Left renal pelvis (tissue), 4 donors: Measurements from ENCODE around the gene CFLAR. TPM values are rescaled to one million over a fixed set of nuclear protein-coding genes. Genes with fewer than 3 reads are reported as not detected.
"Not testable (repeated sequence)": the region's sequence is repeated elsewhere in the genome, so short reads cannot be mapped to it uniquely, and the experiment has no call there.

ENCODE experiments used
- DNase-seq, 4 donors: peaks; one replicate each; pipeline ENCODE4 v3.0.0-alpha.2; 2013; ENCODE audit warnings: low read depth in 4 of 4, low spot score in 3 of 4
- polyA plus RNA-seq, 4 donors: library from polyadenylated mRNA; unstranded; fragments of 120-200 nt; gene quantifications; one replicate each; pipeline ENCODE4 v1.2.1, GENCODE V29; 2013; ENCODE audit not compliant: insufficient read length in 4 of 4

The CFLAR gene
- polyA plus RNA-seq, 4 donors, result 51.3 to 75.2 (median 58.6) TPM

DNA sequence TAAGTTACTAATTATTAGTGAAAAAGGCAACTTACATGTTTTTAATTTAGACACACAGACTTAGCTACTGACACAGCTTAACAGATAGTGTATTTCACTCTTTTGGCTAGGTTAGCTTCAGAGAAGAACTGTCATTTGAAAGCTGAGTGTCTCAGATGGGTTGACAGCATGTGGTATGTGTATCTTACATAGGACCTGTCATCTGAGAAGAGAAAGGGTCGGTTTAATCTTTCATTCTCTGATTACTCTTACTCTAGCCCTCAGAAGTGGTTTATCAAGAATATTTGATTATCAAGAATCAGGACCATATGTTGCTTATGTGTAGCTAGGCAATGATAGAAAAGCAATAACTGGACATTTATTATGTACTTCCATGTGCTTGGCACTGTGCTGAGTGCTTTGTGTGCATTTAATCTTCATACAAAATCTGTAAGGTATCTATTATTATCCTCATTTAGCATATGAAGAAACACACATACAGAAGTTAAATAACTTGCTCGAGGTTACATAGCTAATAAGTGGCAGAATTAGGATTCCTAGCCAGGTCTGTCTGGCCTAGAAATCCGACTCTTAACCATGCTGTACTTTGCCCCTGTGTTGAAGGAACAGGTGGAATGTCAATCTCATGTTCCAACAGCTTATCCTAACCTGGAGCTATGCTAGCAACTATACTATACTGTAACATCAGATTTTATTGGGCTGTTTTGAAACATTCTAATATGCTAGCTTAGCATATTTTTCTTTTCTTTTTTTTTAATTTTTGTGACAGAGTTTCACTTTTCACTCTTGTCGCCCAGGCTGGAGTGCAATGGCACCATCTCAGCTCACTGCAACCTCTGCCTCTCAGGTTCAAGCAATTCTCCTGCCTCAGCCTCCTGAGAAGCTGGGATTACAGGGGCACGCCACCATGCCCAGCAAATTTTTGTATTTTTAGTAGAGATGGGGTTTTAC is 28.4 kb downstream of the CFLAR start:
- no peak for DNase-seq

DNA sequence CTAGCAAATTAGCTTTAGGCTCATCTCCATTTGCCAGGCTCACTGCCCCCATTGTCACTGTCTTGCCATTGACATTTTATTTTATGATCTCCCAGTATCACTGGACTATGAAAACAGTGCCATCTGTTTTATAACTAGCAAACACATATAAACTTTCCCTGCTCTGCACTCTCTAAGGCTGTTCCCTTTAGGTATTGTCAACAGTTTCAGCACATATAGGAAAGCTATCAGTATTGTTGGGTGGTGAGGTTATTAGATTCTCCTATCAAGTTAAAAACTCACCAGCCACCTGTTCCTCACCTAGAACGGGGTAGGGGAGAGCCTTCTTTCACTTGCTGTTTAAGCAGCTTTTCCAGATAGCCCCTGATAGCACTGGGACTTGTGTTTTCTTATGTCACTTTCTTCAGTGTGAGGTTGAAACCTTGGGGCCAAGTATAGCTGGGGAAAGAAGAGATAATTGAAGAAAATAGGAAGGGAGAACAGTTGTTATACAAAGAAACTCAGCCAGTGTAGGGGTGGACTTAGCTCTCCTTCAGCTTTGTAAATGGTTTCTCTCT is 32.5 kb downstream of the CFLAR start:
- no peak for DNase-seq

DNA sequence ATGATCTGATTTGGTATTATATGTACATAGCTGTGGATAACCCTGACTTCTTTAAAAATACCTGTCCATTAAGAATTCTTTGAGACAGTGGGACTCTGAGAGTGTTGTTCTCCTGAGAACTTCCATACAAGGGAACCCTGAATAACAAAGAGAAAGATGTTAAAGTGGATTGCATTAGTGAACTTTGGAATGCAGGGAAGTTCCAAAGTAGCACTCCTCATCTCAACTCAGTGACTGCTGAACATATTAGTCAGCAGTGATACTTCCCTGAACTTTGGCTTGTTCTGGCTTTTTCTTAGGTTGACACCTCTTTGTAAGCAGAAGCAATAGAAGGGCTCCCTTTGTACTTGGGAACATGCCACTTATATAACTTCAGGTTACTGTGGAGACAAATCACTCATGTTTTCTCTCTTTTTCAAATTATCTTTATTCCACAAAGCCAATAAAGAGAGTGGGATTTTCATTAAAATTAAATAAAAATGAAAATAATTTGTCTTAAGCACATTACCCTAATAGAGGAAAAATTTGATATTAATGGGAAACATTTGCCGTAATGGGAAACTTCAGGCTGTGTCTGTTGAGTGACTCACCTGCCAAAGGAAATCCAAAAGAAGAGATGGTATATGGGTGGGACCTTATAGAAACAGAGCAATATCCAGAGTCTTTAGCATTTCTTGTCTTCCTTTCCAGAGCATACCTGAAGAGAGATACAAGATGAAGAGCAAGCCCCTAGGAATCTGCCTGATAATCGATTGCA is 33.3 kb downstream of the CFLAR start:
- no peak for DNase-seq

DNA sequence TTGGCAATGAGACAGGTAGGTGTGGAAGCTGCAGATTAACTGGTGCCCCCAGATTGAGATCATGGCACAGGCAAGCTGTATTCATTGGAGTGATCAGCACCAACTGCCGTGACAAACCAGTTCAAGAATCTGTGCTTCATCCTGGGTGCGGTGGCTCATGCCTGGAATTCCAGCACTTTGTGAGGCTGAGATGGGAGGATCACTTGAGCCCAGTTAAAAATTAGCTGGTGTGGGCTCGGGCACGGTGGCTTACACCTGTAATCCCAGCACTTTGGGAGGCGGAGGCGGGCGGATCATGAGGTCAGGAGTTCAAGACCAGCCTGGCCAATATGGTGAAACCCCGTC is 33.8 kb downstream of the CFLAR start:
- not testable (repeated sequence) for DNase-seq

DNA sequence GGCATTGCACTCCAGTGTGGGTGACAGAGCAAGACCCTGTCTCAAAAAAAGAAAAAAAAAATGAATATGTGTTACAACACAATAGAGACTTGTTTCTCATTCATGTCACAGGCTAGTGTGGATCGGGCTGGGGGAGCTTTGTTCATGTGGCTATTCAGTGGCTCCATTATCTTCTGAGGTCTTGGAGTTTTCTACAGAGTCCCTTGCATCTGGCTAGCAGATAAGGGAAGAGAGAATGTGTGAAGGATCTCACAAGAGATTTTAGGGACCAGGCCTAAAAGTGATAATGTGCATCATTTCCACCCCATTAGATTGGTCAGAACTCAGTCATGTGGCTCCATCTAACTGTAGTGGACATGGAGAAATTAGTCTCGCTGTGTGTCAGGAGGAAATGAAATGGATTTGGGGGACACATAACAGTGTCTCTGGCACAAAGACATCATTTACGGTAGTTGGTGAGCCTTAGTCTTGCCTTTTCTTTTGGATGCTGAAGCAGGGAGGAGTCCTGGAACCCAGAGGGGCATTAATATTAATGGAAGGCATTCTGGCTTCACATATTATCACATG is 34.6 kb downstream of the CFLAR start:
- no peak for DNase-seq

DNA sequence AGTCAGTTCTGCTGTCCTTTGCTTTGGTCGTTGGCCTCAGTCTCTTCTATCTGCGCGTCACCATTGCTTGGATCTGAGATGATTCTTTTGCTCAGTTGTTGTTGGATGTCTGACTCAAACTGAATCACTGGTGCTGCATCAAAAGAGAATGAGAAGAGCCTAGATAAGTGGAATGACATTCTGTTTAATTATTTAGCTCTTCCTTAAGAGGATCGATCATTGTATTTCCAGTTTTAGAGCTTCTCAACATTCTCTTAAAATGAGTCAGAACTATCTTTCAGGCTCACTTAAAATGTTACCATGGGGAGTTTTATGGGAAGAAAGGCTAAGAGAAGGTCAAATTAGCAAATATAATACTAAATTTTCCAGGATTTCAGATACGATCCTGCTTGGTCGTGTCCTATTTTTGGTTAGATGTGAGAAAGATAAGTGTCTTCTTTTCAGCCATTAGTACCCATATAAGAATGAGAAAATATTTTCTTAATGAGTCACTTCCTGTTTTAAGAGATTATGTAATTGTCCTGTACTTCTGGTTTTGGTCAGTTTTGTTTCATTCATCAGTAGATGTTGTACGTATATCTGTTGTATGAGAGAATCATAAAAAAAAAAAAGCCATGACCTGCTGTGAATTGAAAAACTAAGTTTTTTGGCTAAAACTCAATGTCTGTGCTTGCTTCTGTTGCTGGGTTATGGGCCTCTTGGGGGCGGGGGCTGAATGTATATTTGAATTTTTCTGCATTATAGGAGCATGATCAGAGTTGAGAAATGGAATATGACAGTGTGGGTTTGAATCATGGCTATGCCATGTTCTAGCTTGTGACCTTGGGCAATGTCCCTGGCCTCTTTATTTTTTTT is 35.4 kb downstream of the CFLAR start:
- DNase-seq, result no peak

DNA sequence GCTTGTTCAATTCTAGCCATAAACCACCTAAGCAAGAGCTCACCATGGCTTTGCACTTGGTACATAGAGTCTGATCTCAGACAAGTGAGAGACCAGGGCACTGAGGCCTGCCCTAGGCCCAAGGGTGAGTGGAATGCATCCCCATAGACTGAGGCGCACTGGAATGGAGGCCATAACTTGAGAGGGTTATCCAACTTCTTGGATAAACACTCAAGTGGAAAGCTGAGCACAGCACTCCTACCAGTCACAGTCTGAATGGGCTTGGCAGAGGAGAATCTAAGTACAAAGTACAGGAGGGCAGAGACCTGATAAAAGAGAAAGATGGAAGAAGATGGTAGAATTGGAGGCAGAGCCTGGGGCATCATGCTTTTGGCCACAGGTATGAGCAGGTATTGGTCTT is 36.6 kb downstream of the CFLAR start:
- no peak for DNase-seq

DNA sequence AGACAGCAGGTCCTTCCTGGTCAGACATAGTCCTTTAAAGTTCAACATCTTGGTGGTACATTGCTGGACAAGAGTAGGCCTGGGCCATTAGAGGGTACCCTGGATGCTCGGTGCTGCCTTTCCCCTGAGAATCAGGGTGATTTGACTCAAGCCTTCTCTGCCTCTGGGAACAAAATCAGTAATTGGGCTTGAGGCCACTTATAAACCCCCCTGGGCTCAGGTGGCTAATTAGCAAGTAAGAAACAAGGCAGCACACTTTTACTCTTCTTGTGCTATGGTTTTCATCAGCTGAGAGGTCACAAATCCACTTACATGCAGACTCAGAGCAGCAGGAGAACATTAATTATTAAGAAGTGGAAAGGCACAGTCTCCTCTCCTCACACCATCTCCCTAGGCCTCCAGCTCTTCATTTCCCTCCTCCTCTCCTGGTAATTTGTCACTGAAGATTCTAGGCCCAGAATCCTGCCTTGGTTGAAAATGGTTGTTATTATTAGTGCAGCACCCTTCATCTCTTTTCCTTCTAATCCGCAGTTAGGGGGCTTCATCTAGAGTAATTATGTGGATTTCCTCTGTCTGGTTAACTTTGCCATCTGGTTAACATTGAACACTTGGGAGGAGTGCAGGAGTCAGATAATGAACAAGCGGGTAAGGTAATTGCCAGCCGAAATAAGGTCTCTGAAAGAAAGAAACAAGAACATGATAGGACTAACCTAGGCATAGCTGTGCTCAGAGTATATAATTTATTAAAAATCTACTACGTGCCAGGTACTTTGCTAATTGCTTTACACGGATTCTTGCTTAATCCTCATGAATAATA is 37.2 kb downstream of the CFLAR start:
- no peak for DNase-seq

DNA sequence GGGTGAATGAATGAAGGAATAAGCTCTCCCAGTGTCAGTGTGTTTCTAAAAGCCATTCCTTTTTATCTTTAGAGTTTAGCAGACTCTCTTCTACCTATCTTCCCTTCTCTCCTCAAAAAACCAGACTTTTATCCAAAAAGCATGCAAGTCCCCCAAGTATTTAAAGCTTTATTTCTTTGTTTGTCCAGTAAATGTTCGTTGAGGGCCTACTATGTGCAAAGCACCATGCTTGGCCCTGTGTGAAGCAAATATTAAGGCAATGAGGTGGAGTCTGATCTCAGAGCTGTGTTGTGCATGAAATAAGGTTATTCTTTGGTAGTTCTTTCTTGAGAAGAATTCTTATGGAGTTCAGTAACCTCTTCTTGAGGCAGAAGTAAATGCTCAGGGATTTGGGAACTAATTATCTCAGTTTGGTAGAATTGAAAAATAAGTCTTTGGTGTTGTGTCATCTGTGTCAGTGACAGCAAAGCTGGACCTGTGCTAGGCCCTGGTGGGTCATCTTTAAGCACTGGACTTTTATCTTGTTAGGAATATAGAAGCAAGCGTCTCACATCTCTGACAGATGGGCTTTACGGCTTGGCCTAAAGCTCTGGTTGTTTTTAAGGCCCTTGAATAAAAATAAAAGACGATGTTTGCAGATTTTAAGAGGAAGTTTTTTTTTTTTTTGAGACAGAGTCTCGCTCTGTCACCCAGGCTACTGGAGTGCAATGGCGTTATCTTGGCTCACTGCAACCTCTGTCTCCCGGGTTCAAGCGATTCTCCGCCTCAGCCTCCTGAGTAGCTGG is 38.8 kb downstream of the CFLAR start:
- no peak for DNase-seq

DNA sequence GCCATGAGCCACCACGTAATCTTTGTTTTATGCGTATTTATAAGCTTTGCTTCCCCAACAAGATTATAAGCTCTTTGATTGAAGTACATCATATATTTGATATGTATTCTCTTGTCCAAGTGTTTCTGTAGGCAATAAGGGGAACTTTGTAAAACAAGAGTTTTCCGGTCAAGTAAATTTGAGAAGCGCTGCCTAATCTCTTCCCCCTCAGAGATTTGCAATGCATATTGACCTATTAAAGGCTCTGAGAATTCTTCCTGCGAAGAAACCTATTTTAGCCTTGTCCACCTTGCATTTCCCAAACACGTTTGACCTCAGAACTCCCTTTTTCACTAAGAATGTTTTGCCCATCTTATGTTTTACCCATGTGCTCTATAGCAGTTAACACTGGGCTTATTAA is 40.1 kb downstream of the CFLAR start:
- DNase-seq, result no peak

DNA sequence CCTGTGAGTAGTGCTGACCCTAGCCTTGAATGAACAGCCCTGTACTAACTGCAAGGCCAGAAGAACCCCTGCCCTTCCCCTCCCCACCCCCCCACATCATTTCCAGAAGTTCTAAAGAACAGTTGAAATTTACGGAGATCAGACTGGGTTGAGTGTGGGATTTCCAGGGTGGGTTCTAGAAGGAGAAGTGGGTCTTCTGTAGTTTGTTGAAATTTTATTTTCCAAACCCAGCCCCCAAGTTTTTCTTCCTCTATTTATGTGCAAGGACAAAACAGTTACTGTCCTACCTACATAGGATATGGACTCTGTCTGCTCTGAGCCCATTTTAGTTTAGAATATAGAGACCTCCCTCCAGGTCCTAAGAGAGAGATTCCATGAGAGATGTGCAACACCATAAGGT is 40.7 kb downstream of the CFLAR start:
- no peak for DNase-seq

DNA sequence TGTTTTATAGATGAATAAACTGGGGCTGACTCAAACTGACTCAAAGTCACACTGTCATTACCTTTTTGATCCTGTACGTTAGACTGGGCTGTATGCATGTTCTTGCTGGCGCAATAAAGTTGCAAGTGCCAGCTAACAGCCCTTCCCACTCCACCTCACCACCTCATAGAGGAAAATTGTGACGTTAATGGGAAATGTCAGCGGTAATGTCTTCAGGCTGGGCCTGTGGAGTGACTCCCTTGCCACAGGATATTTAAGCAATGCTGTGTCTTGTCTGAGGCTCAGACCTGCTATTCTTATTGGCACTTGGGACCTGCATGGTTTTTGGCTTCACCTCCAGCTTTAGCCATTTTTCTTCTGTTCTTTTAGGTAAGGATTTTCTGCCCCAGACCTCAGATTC is 41.7 kb downstream of the CFLAR start:
- no peak for DNase-seq

DNA sequence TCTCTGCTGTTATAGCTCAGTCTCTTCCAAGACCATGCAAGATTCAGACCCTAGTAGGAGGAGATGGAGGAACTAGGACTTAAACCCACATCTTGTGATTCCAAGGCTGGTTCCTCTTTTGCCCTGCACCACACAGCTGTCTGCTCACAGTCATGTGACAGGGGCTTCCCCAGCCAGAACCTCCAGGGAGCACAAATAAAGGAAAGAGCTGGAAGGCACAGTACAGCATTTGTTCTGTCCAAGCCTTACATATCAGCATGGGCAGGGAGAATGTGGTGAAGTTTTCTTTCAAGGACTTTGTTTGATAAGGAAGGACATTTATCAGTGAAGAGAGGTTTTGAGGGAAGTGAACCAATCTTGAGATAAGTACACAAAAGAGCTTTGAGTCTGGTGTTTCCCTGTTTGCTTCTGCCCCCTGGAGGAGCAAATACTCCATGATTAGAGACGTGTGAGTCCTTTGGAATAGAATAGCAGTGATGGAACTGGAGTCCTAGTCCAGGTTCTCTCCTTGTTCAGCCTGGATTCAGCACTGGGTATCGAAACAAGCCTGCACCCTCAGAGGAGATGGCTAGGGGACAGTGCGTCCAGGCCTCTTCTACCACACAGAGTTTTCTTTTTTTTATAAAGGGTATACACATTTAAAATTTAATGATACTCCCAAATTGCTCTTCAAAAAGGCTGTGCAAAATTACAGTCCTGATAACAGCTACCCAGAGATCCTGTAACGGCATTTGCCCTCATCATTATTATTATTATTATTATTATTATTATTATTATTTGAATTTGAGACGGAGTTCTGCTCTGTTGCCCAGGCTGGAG is 42.4 kb downstream of the CFLAR start:
- peak in 1 of 4 donors; percentile 61 for DNase-seq

DNA sequence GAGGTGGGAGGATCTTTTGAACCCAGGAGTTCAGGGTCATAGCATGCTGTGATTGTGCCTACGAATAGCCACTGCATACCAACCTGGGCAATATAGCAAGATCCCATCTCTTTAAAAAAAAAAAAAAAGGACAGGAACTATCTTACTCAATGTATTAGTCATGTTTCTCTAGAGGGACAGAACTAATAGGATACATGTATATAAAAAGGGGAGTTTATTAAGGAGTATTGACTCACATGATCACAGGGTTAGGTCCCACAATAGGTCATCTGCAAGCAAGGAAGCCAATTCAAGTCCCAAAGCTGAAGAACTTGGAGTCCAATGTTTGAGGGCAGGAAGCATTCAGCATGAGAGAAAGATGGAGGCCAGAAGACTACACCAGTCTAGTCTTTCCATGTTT is 48.2 kb downstream of the CFLAR start:
- DNase-seq, result no peak

DNA sequence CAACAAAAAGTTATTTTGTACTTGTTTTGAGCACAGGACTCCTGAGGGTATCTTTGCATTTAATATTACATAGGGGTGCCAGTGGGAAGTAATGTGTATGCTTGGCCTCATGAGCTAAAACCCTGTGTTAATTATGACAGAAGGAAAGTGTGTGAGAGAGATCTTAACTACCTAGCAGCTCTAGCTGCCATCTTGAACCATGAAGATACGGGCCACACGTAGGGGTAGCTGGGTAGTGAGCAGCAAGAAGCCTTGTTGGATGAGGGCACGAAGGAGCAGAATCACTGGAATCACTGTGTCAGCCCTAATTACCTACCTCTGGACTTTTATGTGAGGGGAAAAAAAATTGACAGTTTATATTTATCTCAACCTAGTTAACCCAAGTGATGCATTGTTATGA is 51.6 kb downstream of the CFLAR start:
- DNase-seq, result no peak

DNA sequence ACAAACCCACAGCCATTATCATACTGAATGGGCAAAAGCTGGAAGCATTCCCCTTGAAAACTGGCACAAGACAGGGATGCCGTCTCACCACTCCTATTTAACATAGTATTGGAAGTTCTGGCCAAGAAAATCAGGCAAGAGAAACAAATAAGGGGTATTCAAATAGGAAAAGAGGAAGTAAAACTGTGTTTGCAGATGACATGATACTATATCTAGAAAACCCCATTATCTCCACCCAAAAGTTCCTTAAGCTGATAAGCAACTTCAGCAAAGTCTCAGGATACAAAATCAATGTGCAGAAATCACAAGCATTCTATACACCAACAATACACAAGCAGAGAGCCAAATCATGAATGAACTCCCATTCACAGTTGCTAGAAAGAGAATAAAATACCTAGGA is 52.5 kb downstream of the CFLAR start:
- DNase-seq, result not testable (repeated sequence)

DNA sequence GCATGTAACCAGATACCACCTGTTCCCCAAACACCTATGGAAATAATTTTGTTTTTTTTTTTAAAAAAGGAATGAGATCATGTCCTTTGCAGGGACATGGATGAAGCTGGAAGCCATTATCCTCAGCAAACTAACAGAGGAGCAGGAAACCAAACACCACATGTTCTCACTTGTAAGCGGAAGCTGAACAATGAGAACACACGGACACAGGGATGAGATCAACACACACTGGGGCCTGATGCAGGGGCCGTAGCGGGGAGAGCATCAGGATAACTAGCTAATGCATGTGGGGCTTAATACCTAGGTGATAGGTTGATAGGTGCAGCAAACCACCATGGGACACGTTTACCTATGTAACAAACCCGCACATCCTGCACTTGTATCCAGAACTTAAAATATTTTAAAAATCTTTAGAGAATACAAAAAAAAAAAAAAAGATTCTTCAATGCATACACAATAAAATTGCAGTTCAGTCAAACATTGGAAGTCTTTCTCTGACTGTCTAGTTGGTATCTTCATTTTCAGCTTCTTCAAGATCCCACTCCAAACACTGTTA is 55.4 kb downstream of the CFLAR start:
- no peak for DNase-seq

DNA sequence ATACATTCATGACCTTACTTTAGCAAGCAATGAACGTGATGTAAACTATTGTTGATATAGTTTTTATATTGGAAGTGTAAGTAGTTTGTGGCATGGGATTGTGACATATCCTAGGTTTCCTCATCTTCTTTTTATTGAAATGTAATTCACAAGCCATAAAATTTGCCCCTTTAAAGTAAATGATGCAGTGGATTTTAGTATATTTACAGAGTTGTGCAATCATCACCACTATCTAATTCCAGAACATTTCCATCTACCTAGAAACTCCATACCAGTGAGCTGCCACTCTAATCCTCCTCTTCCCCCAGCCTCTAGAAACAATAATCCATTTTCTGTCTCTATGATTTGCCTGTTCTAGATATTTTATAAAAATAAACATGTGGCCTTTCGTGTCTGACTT is 56.3 kb downstream of the CFLAR start:
- no peak for DNase-seq
